HCT116 (cell line): Measurements from ENCODE around the gene BMF. TPM values are rescaled to one million over a fixed set of nuclear protein-coding genes. Genes with fewer than 3 reads are reported as not detected.

Source experiments
- ATAC-seq: fragments of 200-7000 bp; cut with Tn5 transposase; 2 replicates; pipeline ENCODE4 v1.9.1; 2020; ENCODE audit warnings: mild to moderate bottlenecking, moderate library complexity
- BruUV-seq: library from RNA; stranded (reverse); fragments of 400-500 nt; replicated peaks from 2 replicates; lab custom pipeline; 2021; lab: Mats Ljungman, UMichigan
- CTCF ChIA-PET: fragments of 300-600 bp; sonication (Branson Sonifier 250); formaldehyde crosslinking; loops from one replicate; lab custom pipeline; 2021; ENCODE audit warnings: antibody characterized with exemption; lab: Charles Lee
- POLR2A ChIA-PET: fragments of 300-600, 350-600 bp; sonication (Branson Sonifier 250); formaldehyde crosslinking; loops from one replicate; lab custom pipeline; 2021; ENCODE audit warnings: antibody characterized with exemption; lab: Charles Lee
- RAD21 ChIA-PET, 2 experiments: fragments of 300-600 bp; sonication (Branson Sonifier 250); formaldehyde crosslinking; loops; one replicate each; lab custom pipeline; 2023; ENCODE audit warnings: low total read pairs in 2 of 2; ENCODE audit not compliant: uncharacterized antibody in 2 of 2, unreplicated experiment in 2 of 2, low non-redundant PET in 1 of 2; lab: Charles Lee
- DNase-seq: peaks from one replicate; pipeline ENCODE4 v3.0.0-alpha.2; 2010; ENCODE audit warnings: low read depth, low spot score
- H2AFZ ChIP-seq: fragments of 200-600 bp; shearing (Covaris generic), sonication (generic); 2 replicates; pipeline ENCODE4 v1.6.1; 2017; ENCODE audit warnings: low read depth, mixed run types, mixed read lengths, antibody characterized with exemption, low read length; ENCODE audit not compliant: poor library complexity, severe bottlenecking
- H3K27ac ChIP-seq: 2 replicates; pipeline ENCODE4 v1.5.1; 2012; ENCODE audit warnings: low read depth, low read length
- H3K27me3 ChIP-seq: fragments of 200-600 bp; sonication (generic); 2 replicates; pipeline ENCODE4 v1.6.1; 2016; ENCODE audit warnings: mixed run types, low read length, mixed read lengths; ENCODE audit not compliant: insufficient read depth
- H3K36me3 ChIP-seq, 2 experiments: fragments of 200-500 bp in 1 of 2; fragments of 200-600 bp in 1 of 2; sonication (Bioruptor generic) in 1 of 2; sonication (generic) in 1 of 2; 2 replicates each; pipeline versions ENCODE4 v1.5.1 to v1.6.1; 2014 to 2016; ENCODE audit warnings: low read length in 2 of 2, inconsistent platforms in 1 of 2, mixed read lengths in 1 of 2, mixed run types in 1 of 2; ENCODE audit not compliant: insufficient read depth in 2 of 2, control insufficient read depth in 1 of 2
- H3K4me1 ChIP-seq, 2 experiments: fragments of 200-600 bp in 1 of 2; sonication (generic) in 1 of 2; 2 replicates each; pipeline versions ENCODE4 v1.5.1 to v1.6.1; 2012 to 2017; ENCODE audit warnings: low read length in 2 of 2, inconsistent platforms in 1 of 2, mild to moderate bottlenecking in 1 of 2, mixed read lengths in 1 of 2, mixed run types in 1 of 2, moderate library complexity in 1 of 2; ENCODE audit not compliant: insufficient read depth in 2 of 2, control insufficient read depth in 1 of 2
- H3K4me2 ChIP-seq: fragments of 200-600 bp; sonication (generic); 2 replicates; pipeline ENCODE4 v1.6.1; 2017; ENCODE audit warnings: mixed run types, low read length, mixed read lengths
- H3K4me3 ChIP-seq, 2 experiments: fragments of 200-600 bp in 1 of 2; sonication (generic) in 1 of 2; replicated peaks in 1 of 2; 2 replicates each; pipeline ENCODE4 v1.5.1; 2011 to 2016; ENCODE audit warnings: low read length in 2 of 2, control low read depth in 1 of 2, low read depth in 1 of 2, mild to moderate bottlenecking in 1 of 2, mixed read lengths in 1 of 2, mixed run types in 1 of 2
- H3K79me2 ChIP-seq: fragments of 200-600 bp; sonication (generic); 2 replicates; pipeline ENCODE4 v1.6.1; 2017; ENCODE audit warnings: mild to moderate bottlenecking, mixed run types, low read length, moderate library complexity, mixed read lengths; ENCODE audit not compliant: insufficient read depth
- H3K9ac ChIP-seq: fragments of 200-600 bp; sonication (generic); 2 replicates; pipeline ENCODE4 v1.6.1; 2016; ENCODE audit warnings: low read length, mixed read lengths
- H3K9me2 ChIP-seq: fragments of 200-600 bp; sonication (generic), shearing (Covaris generic); 2 replicates; pipeline ENCODE4 v1.6.1; 2017; ENCODE audit warnings: mixed run types, mild to moderate bottlenecking, moderate library complexity; ENCODE audit not compliant: insufficient read depth
- H3K9me3 ChIP-seq, 2 experiments: fragments of 200-500 bp in 1 of 2; fragments of 200-600 bp in 1 of 2; sonication (Bioruptor generic) in 1 of 2; sonication (generic) in 1 of 2; 2 replicates each; pipeline ENCODE4 v1.6.1; 2014 to 2017; ENCODE audit warnings: low read length in 2 of 2, mixed read lengths in 2 of 2, inconsistent platforms in 1 of 2, low read depth in 1 of 2, mild to moderate bottlenecking in 1 of 2, mixed run types in 1 of 2, moderate library complexity in 1 of 2; ENCODE audit not compliant: control insufficient read depth in 1 of 2, insufficient read depth in 1 of 2
- H4K20me1 ChIP-seq: fragments of 200-600 bp; sonication (generic), shearing (Covaris generic); 2 replicates; pipeline ENCODE4 v1.6.1; 2017; ENCODE audit warnings: mixed run types, mild to moderate bottlenecking, moderate library complexity; ENCODE audit not compliant: insufficient read depth
- ATF3 ChIP-seq: IDR thresholded peaks from 2 replicates; pipeline ENCODE4 v1.6.1; 2012
- CBX3 ChIP-seq: IDR thresholded peaks from 2 replicates; pipeline ENCODE4 v1.6.1; 2012; ENCODE audit warnings: low read depth
- CTCF ChIP-seq, 3 experiments: fragments of 200-600 bp in 1 of 3; sonication (generic) in 1 of 3; IDR thresholded peaks in 2 of 3; conservative IDR thresholded peaks in 1 of 3; 2 replicates each; pipeline ENCODE4 v1.5.1; 2012 to 2017; ENCODE audit warnings: low read depth in 2 of 3, low read length in 2 of 3, antibody characterized with exemption in 1 of 3, borderline replicate concordance in 1 of 3, control low read depth in 1 of 3, mild to moderate bottlenecking in 1 of 3, mixed read lengths in 1 of 3, mixed run types in 1 of 3, moderate library complexity in 1 of 3; ENCODE audit not compliant: insufficient read depth in 1 of 3
- EGR1 ChIP-seq: IDR thresholded peaks from 2 replicates; pipeline ENCODE4 v1.6.1; 2012; ENCODE audit warnings: low read depth
- ELF1 ChIP-seq: IDR thresholded peaks from 2 replicates; pipeline ENCODE4 v1.6.1; 2012; ENCODE audit warnings: low read depth, borderline replicate concordance
- EZH2 ChIP-seq: fragments of 200-600 bp; sonication (generic); IDR thresholded peaks from 2 replicates; pipeline ENCODE4 v1.6.1; 2017; ENCODE audit warnings: antibody characterized with exemption, mixed run types
- FOSL1 ChIP-seq: IDR thresholded peaks from 2 replicates; pipeline ENCODE4 v1.6.1; 2012; ENCODE audit warnings: low read depth
- JUND ChIP-seq: IDR thresholded peaks from 2 replicates; pipeline ENCODE4 v1.6.1; 2012
- MAX ChIP-seq: IDR thresholded peaks from 2 replicates; pipeline ENCODE4 v1.6.1; 2012
- POLR2AphosphoS5 ChIP-seq: IDR thresholded peaks from 2 replicates; pipeline ENCODE4 v1.6.1; 2011; ENCODE audit warnings: mild to moderate bottlenecking, low read depth, low read length, moderate library complexity
- SIN3A ChIP-seq: IDR thresholded peaks from 2 replicates; pipeline ENCODE4 v1.6.1; 2012; ENCODE audit warnings: low read depth
- SRF ChIP-seq: IDR thresholded peaks from 2 replicates; pipeline ENCODE4 v1.6.1; 2012; ENCODE audit warnings: low read depth
- YY1 ChIP-seq: IDR thresholded peaks from 2 replicates; pipeline ENCODE4 v1.6.1; 2011; ENCODE audit warnings: low read length, low read depth, moderate library complexity, mild to moderate bottlenecking; ENCODE audit not compliant: insufficient replicate concordance; ENCODE audit errors: extremely low read depth
- ZBTB33 ChIP-seq: IDR thresholded peaks from 2 replicates; pipeline ENCODE4 v1.6.1; 2011; ENCODE audit warnings: mild to moderate bottlenecking, low read length, moderate library complexity; ENCODE audit not compliant: insufficient replicate concordance; ENCODE audit errors: extremely low read depth
- intact Hi-C: fragments of 100-400 bp; cut with micrococcal nuclease; formaldehyde crosslinking; loops from 2 replicates; pipeline ENCODE4 v1.10.0; 2022
- total RNA-seq: library from RNA; stranded (reverse); gene quantifications from one replicate; pipeline ENCODE4 v1.2.1, GENCODE V29; 2021; ENCODE audit not compliant: unreplicated experiment

The BMF gene
- total RNA-seq, 1 experiment from 2014 or later, result 1.0 TPM

GRCh38 chr15:40084650-40085049 is 24.0 kb downstream of the BMF start:
- no peak for ATAC-seq
- 0 out of 2 replicates have a peak overlapping the region, but pooled peaks have one; percentile 1 for H3K4me2 ChIP-seq
- intact Hi-C loops, result no loop called here
- POLR2A ChIA-PET, result no interaction called here
- no peaks in the 10 kb centered on the region for H3K9me3 ChIP-seq
- H3K79me2 ChIP-seq, result no peaks in the 10 kb centered on the region
- TF ChIP-seq ELF1, result no peak
- peak; percentile 42; the same call in 1 of the 2 replicates for TF ChIP-seq FOSL1
- TF ChIP-seq, all 23 proteins: peak for 1
- ChIA-PET RAD21 (no interaction called here), CTCF (no interaction called here)
- no peak for DNase-seq
- Histone ChIP-seq H3K4me3 (no peak overlapping the region), H3K4me1 (peaks cover 17 to 31% of the 10 kb centered on the region in 2 experiments), H3K9ac (no peak overlapping the region), H3K36me3 (no peaks in the 10 kb centered on the region), H2AFZ (no peak overlapping the region), H3K27me3 (peaks cover 18% of the 10 kb centered on the region; the same call in 1 of the 2 replicates), H3K27ac (no peak overlapping the region), H4K20me1 (no peaks in the 10 kb centered on the region), H3K9me2 (no peaks in the 10 kb centered on the region)
- BruUV-seq, result no TSS peak

GRCh38 chr15:40082195-40082883 is 26.3 kb downstream of the BMF start:
- intact Hi-C loops, result no loop called here
- no peaks in the 10 kb centered on the region for H3K36me3 ChIP-seq
- peaks cover 18% of the 10 kb centered on the region; the same call in 1 of the 2 replicates for H3K27me3 ChIP-seq
- peak; percentile 49 for ATAC-seq
- H3K4me2 ChIP-seq, result peak overlapping the region; percentile 70
- H3K79me2 ChIP-seq, result no peaks in the 10 kb centered on the region
- H2AFZ ChIP-seq, result peak overlapping the region; percentile 86
- BruUV-seq, result no TSS peak
- H3K9ac ChIP-seq, result 0 out of 2 replicates have a peak overlapping the region, but pooled peaks have one; percentile 34
- H4K20me1 ChIP-seq, result no peaks in the 10 kb centered on the region
- no peak overlapping the region for H3K27ac ChIP-seq
- H3K4me1 ChIP-seq, result peaks cover 17 to 31% of the 10 kb centered on the region in 2 experiments
- no peaks in the 10 kb centered on the region for H3K9me2 ChIP-seq
- RAD21 ChIA-PET, result interaction anchor here in 1 of 2 experiments (1.2 kb wide), 1 partner anchor 21 kb away, joined by 3 read pairs; no protein-coding TSS in a partner anchor
- no peaks in the 10 kb centered on the region for H3K9me3 ChIP-seq
- CTCF ChIA-PET, result interaction anchor here (1.0 kb wide), 1 partner anchor 22 kb away, joined by 3 read pairs; no protein-coding TSS in a partner anchor
- DNase-seq, result no peak
- POLR2A ChIA-PET, result interaction anchor here (1.2 to 1.3 kb wide), 2 partner anchors 17 to 79 kb away, joined by 3 read pairs; no protein-coding TSS in a partner anchor
- H3K4me3 ChIP-seq, result no peak overlapping the region
- TF ChIP-seq ZBTB33, result no peak
- TF ChIP-seq JUND, result no peak
- no peak for TF ChIP-seq MAX
- TF ChIP-seq FOSL1, result no peak
- no peak for TF ChIP-seq ATF3
- no peak for TF ChIP-seq YY1
- no peak for TF ChIP-seq EGR1
- no peak for TF ChIP-seq EZH2
- TF ChIP-seq CTCF (IDR thresholded peaks at IDR 0.05 in 2 of 3, conservative IDR thresholded peaks at IDR 0.05 in 1 of 3; ENCODE audit: borderline replicate concordance in 1 of 3, insufficient read depth in 1 of 3, low read depth in 2 of 3, low read length in 2 of 3), result no peak
- TF ChIP-seq SIN3A, result no peak
- no peak for TF ChIP-seq CBX3
- no peak for TF ChIP-seq ELF1
- no peak for TF ChIP-seq SRF
- TF ChIP-seq POLR2AphosphoS5, result no peak
